Hepatocyte (in vitro differentiated cells): ENCODE results near the gene SLC1A2. TPM values are rescaled to one million over a fixed set of nuclear protein-coding genes. Genes with fewer than 3 reads are reported as not detected.
A peak's percentile ranks its signal among the peaks of the same experiment; 100 is the strongest.

Experiments
- DNase-seq: peaks from one replicate; pipeline ENCODE4 v3.0.0-alpha.2; 2016; ENCODE audit warnings: low spot score
- H2AFZ ChIP-seq: fragments of 200-600 bp; sonication (generic); 2 replicates; pipeline ENCODE4 v1.6.0; 2016; ENCODE audit warnings: antibody characterized with exemption, mild to moderate bottlenecking
- H3K27ac ChIP-seq: fragments of 200-600 bp; sonication (generic); 2 replicates; pipeline ENCODE4 v1.5.1; 2016; ENCODE audit warnings: mild to moderate bottlenecking
- H3K27me3 ChIP-seq: fragments of 200-600 bp; sonication (generic); 2 replicates; pipeline ENCODE4 v1.6.1; 2016
- H3K36me3 ChIP-seq: fragments of 200-600 bp; sonication (generic); replicated peaks from 2 replicates; pipeline ENCODE4 v1.5.1; 2016; ENCODE audit warnings: low read depth; ENCODE audit not compliant: insufficient read depth
- H3K4me1 ChIP-seq: fragments of 200-600 bp; sonication (generic); 2 replicates; pipeline ENCODE4 v1.5.1; 2016; ENCODE audit warnings: mild to moderate bottlenecking, moderate library complexity; ENCODE audit not compliant: insufficient read depth
- H3K4me2 ChIP-seq: fragments of 200-600 bp; sonication (generic); 2 replicates; pipeline ENCODE4 v1.6.0; 2016
- H3K4me3 ChIP-seq: fragments of 200-600 bp; sonication (generic); 2 replicates; pipeline ENCODE4 v1.5.1; 2016; ENCODE audit warnings: mild to moderate bottlenecking
- H3K79me2 ChIP-seq: fragments of 200-600 bp; sonication (generic); 2 replicates; pipeline ENCODE4 v1.6.0; 2017; ENCODE audit warnings: mild to moderate bottlenecking
- H3K9me2 ChIP-seq: fragments of 200-600 bp; sonication (generic); replicated peaks from 2 replicates; pipeline ENCODE4 v1.6.0; 2017; ENCODE audit warnings: mild to moderate bottlenecking; ENCODE audit not compliant: insufficient read depth
- H3K9me3 ChIP-seq: fragments of 200-600 bp; sonication (generic); 2 replicates; pipeline ENCODE4 v1.5.1; 2016; ENCODE audit warnings: low read depth, mild to moderate bottlenecking
- H4K20me1 ChIP-seq: fragments of 200-600 bp; sonication (generic); 2 replicates; pipeline ENCODE4 v1.6.0; 2016; ENCODE audit warnings: mild to moderate bottlenecking; ENCODE audit not compliant: insufficient read depth, poor library complexity, severe bottlenecking
- CTCF ChIP-seq: fragments of 200-600 bp; sonication (generic); IDR thresholded peaks from 2 replicates; pipeline ENCODE4 v1.5.1; 2016; ENCODE audit warnings: antibody characterized with exemption, mild to moderate bottlenecking; ENCODE audit not compliant: poor library complexity
- EZH2 ChIP-seq: fragments of 200-600 bp; sonication (generic); IDR thresholded peaks from 2 replicates; pipeline ENCODE4 v1.6.1; 2016; ENCODE audit warnings: antibody characterized with exemption, mild to moderate bottlenecking, borderline replicate concordance
- EZH2phosphoT487 ChIP-seq: fragments of 200-600 bp; sonication (generic); IDR thresholded peaks from one replicate; pipeline ENCODE4 v1.6.1; 2018; ENCODE audit warnings: antibody characterized with exemption, mild to moderate bottlenecking, low read depth, moderate library complexity; ENCODE audit not compliant: unreplicated experiment, severe bottlenecking
- WGBS: methylation state at CpG from one replicate; pipeline ENCODE4 v1.1.6; 2016; ENCODE audit warnings: low lambda C conversion rate; ENCODE audit errors: missing lambda C conversion rate; 5-methylcytosine and 5-hydroxymethylcytosine counted together
- polyA plus RNA-seq: library from polyadenylated mRNA; unstranded; fragments of >200 nt; fragmentation: Nextera tagmentation; extraction: Ambion mirVana; gene quantifications from 2 replicates; pipeline ENCODE4 v1.2.1, GENCODE V29; 2016
- total RNA-seq: library from RNA; depleted of rRNA; stranded (reverse); fragments of >200 nt; gene quantifications from 2 replicates; pipeline ENCODE4 v1.2.3, GENCODE V29; 2014

Gene SLC1A2
- total and polyA plus RNA-seq, 2 experiments from 2014 or later, result 0.59 to 2.9 TPM

GRCh38 chr11:35237860-35238715, 181.3 kb downstream of the SLC1A2 start:
- no peaks in the 10 kb centered on the region for H3K9me2 ChIP-seq
- 54% methylated on average over 15 of the region's 15 CpGs for WGBS
- no peak overlapping the region for H3K4me3 ChIP-seq
- DNase-seq, result peak; percentile 73
- H3K27me3 ChIP-seq, result no peaks in the 10 kb centered on the region
- no peaks in the 10 kb centered on the region for H3K9me3 ChIP-seq
- no peak overlapping the region for H3K4me2 ChIP-seq
- no peaks in the 10 kb centered on the region for H3K79me2 ChIP-seq
- peak; percentile 64 for TF ChIP-seq CTCF
- TF ChIP-seq EZH2, result no peak
- no peak for TF ChIP-seq EZH2phosphoT487
- no peaks in the 10 kb centered on the region for H4K20me1 ChIP-seq
- H3K36me3 ChIP-seq, result no peaks in the 10 kb centered on the region
- no peak overlapping the region for H2AFZ ChIP-seq
- no peak overlapping the region for H3K27ac ChIP-seq
- no peaks in the 10 kb centered on the region for H3K4me1 ChIP-seq

GRCh38 chr11:35237351-35237750, 182.0 kb downstream of the SLC1A2 start:
- no peak overlapping the region for H3K4me3 ChIP-seq
- H3K9me3 ChIP-seq, result no peaks in the 10 kb centered on the region
- TF ChIP-seq CTCF, result no peak
- TF ChIP-seq EZH2, result no peak
- no peak for TF ChIP-seq EZH2phosphoT487
- DNase-seq, result no peak
- no peaks in the 10 kb centered on the region for H3K4me1 ChIP-seq
- no peaks in the 10 kb centered on the region for H3K36me3 ChIP-seq
- no peaks in the 10 kb centered on the region for H3K9me2 ChIP-seq
- H4K20me1 ChIP-seq, result no peaks in the 10 kb centered on the region
- no peak overlapping the region for H3K4me2 ChIP-seq
- H3K27me3 ChIP-seq, result no peaks in the 10 kb centered on the region
- no peak overlapping the region for H2AFZ ChIP-seq
- no peaks in the 10 kb centered on the region for H3K79me2 ChIP-seq
- no peak overlapping the region for H3K27ac ChIP-seq
- WGBS, result 80% methylated on average over 1 of the region's 1 CpG

- Histone ChIP-seq H2AFZ (no peak overlapping the region), H3K27me3 (no peaks in the 10 kb centered on the region), H3K4me1 (no peaks in the 10 kb centered on the region), H3K4me3 (no peak overlapping the region), H3K79me2 (no peaks in the 10 kb centered on the region), H3K9me2 (no peaks in the 10 kb centered on the region), H3K27ac (no peak overlapping the region), H3K9me3 (no peaks in the 10 kb centered on the region), H3K36me3 (no peaks in the 10 kb centered on the region), H3K4me2 (no peak overlapping the region), H4K20me1 (no peaks in the 10 kb centered on the region)
- TF ChIP-seq EZH2phosphoT487 (no peak), CTCF (no peak), EZH2 (no peak)
- DNase-seq, result no peak
- 75% methylated on average over 5 of the region's 5 CpGs for WGBS
Observed at GRCh38 chr11:35236667-35237003, 182.7 kb downstream of the SLC1A2 start.
